Adipose tissue (tissue), 3 donors: ENCODE data around the gene IMMP2L. TPM values are rescaled to one million over a fixed set of nuclear protein-coding genes. Genes with fewer than 3 reads are reported as not detected.

ENCODE experiments used
- H3K27ac ChIP-seq: one replicate; pipeline ENCODE4 v1.5.1; 2013; ENCODE audit warnings: low read depth, low read length
- WGBS, 3 donors: extraction: QIAGEN DNeasy Blood & Tissue Kit; methylation state at CpG; one replicate each; pipeline ENCODE4 v1.1.7; 2013; 5-methylcytosine and 5-hydroxymethylcytosine counted together
- polyA plus RNA-seq, 3 donors: library from polyadenylated mRNA; stranded (reverse); fragments of 200-250 nt; gene quantifications; one replicate each; pipeline ENCODE4 v1.2.3, GENCODE V29; 2013
- donor health status: healthy with polysubstance abuse.
- donor health status: Bipolar disorder and iron deficiency.
- donor health status: healthy.

The IMMP2L gene
- polyA plus RNA-seq, 3 donors = 9.6 to 18.6 (median 15.0) TPM

DNA sequence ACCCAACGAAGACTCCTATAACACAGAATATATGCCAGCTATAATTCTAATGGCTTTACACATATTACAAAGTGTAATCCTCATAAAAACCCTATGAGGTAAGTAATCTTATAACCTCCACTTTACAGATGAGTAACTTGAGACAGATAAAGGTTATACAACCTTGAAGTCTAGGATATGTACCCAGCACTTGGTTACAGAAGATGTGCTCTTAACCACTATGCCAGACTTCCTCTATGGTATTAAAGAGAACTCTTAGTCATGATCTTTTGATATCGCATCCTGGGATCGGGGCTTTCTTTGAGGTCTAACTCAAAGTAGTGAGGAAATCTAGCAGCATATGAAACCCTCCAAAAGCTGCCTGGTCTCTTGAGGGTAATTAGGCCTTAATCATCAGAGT lies 790.6 kb downstream of the IMMP2L start:
- no peak overlapping the region for H3K27ac ChIP-seq
- WGBS, 3 donors = 89 to 97% (median 94%) methylated on average over 3 of the region's 3 CpGs

- 44 to 91% (median 90%) methylated on average over 3 of the region's 3 CpGs for WGBS, 3 donors
Observed at GRCh38 chr7:110767550-110768110, 794.7 kb downstream of the IMMP2L start.

DNA sequence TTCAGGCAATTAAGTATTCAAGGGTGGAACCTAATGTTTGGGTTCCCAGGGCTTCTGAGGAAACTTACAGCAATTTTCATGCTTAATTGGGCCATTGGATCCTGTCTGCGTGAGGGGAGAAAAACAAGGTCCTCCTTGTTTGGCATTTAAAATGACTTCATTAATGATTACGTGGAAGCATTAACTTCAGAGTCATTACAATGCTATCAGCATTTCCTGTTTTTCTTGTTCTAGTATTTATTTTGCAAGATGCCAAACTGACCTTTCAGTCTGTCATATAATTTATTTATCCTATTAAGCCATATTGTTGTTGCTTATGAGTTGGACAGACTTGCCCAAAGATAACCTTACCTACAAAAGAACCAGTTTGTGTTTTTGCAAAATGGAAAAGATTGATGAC lies 795.4 kb downstream of the IMMP2L start:
- 52 to 67% (median 63%) methylated on average over 2 of the region's 2 CpGs for WGBS, 3 donors
- H3K27ac ChIP-seq = no peak overlapping the region

More at GRCh38 chr7:110767550-110768110, 794.7 kb downstream of the IMMP2L start:
- no peak overlapping the region for H3K27ac ChIP-seq

DNA sequence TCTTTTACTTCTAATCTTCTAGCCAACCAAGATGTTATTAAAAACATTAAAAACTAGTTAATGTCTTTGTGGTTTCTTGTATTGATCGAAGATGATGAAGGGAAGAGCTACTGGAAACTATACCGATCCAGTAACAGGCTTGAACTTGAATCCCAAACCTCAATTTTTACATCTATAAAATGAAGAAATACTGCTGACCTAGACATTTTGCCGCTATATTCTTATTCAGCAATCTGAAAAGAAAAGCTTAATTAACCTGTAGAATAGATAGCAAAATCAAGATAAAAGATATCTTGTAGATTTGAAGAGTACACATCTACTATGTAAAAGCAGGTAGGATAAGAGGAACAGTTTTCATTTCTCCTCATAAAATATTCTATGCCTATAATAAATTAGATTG lies 797.4 kb downstream of the IMMP2L start:
- no peak overlapping the region for H3K27ac ChIP-seq
- WGBS, 3 donors = 91 to 98% (median 95%) methylated on average over 3 of the region's 3 CpGs

DNA sequence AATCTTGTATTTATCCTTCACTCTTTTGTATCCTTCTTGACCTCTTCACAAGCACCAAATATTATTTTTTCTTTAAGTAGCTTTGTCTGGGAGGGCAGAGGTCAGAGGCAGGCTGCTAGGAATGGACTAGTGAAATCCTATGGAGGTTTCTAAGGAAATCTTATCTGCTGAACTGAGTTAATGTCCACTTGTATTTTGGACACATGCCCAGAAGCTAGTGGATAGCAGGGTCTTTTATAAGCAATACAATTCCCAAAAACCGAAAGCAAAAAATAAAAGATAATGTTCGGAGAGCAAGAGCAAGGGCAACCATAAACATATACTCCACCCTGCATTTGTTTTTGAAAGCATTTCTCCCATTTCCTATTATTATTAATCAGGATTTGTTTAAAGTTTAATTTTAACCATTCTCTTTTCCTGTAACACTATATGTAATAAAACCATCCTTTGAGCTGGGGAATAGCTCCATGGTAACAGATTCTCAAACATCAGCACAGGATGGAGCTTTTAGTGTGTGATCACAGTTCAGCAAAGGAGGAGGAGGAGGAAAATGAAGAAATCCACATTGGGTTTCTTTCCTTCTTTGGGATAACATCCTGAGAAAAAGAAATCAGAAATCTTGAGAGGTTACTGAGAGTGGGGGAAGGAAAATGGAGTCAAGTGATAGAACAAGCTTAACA lies 799.6 kb downstream of the IMMP2L start:
- no peak overlapping the region for H3K27ac ChIP-seq
- 45 to 60% (median 58%) methylated on average over 2 of the region's 2 CpGs for WGBS, 3 donors

DNA sequence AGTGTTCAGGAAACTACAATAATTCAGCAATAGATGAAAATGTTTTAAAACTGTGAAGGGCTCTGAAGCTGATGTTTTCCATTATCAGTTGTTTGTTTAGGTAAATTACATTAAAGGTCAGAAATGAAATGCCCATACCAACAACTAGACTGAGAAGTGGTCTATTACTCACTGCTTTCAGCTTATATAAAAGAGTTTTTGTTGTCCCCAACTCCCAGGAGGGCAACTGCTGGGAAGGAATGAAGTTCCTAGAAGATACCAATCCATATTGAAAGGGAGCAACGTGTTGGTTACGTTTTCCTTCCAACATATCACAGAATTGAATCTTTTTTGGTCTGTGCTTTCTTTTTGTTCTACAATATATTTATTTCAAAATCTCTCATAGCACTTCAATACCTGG lies 802.0 kb downstream of the IMMP2L start:
- WGBS, 3 donors = 91 to 99% (median 92%) methylated on average over 2 of the region's 2 CpGs
- H3K27ac ChIP-seq = no peak overlapping the region

GRCh38 chr7:110759069-110759468 lies 803.2 kb downstream of the IMMP2L start:
- H3K27ac ChIP-seq = no peak overlapping the region
- 78 to 88% (median 86%) methylated on average over 4 of the region's 4 CpGs for WGBS, 3 donors

GRCh38 chr7:110754649-110755048 lies 807.6 kb downstream of the IMMP2L start:
- no peak overlapping the region for H3K27ac ChIP-seq
- 89 to 94% (median 92%) methylated on average over 4 of the region's 4 CpGs for WGBS, 3 donors

DNA sequence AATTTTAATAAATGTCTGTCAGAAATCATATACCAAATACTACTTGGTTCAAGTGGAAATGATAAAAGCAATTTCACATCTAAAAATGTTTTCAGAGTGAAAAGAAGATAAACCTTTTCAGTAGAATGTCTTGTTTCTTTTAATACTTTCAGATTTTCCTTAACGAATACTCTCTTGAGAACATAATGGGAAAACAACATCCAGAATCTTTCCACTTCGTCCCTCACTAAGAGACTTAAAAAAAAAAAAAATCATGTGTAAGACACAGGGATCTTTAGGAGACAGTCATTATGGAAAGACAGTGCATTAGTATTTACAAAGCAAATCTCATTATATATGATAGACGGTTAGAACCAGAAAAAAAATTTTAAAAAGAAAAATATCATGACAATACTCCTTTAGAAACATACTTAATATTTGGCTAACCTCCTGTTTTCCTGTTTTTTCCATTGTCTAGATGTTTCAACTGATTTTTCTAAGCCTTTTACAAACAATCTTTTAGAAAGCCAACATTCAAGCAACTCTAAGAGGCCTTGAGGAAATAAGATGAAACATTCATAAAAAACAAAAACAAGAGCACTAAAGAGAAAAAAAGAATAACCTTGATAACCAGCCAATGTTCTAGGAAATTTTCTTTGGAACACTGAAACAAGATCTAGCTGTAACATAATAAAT lies 811.2 kb downstream of the IMMP2L start:
- WGBS, 3 donors = 53 to 78% (median 61%) methylated on average over 3 of the region's 3 CpGs
- H3K27ac ChIP-seq = no peak overlapping the region

DNA sequence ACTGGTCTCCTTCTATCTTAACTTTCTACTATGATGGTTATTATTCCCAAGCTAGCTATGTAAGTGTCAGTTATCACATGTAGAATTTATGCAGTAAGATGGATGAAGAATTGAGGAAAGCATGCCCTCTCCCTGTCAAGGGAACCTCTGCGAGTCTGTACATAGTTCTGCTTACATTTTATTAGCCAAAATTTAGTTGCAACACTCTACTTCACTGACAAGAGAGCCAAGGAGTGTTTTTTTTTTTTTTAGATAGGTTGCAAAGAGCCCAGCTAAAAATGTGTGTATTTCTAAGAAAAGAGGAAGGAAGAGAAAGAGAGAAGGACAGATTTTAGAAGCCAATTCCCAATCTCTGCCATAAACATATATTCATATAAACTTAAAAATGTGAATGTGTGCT lies 829.1 kb downstream of the IMMP2L start:
- 55 to 89% (median 57%) methylated on average over 1 of the region's 1 CpG for WGBS, 3 donors

GRCh38 chr7:110724811-110725210 lies 837.5 kb downstream of the IMMP2L start:
- WGBS, 3 donors = 72 to 90% (median 80%) methylated on average over 6 of the region's 6 CpGs
- no peak overlapping the region for H3K27ac ChIP-seq

More for the DNA sequence above, 829.1 kb downstream of the IMMP2L start:
- H3K27ac ChIP-seq = no peak overlapping the region

- no peak overlapping the region for H3K27ac ChIP-seq
- WGBS, 3 donors = 90 to 95% (median 95%) methylated on average over 2 of the region's 2 CpGs
Observed at GRCh38 chr7:110721395-110721794, 840.9 kb downstream of the IMMP2L start.

DNA sequence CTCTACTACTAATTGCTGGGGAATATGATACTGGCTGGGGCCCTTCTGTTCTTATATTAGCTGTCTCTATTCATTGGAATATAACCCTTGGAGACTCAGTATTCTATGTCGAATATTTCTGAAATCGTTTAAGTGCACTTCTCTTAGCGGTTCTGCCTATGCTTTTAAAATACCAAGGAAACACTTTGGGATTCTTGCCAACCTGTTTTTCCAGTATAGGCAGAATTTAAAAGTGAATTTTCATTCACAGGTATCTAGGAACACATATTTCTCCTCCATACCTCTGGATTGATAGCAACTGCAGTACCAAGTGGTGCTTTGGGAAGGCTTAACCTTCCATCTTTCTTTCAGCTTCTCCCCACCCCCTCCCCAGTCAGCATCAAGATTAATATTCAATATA lies 841.7 kb downstream of the IMMP2L start:
- 80 to 86% (median 86%) methylated on average over 3 of the region's 3 CpGs for WGBS, 3 donors

DNA sequence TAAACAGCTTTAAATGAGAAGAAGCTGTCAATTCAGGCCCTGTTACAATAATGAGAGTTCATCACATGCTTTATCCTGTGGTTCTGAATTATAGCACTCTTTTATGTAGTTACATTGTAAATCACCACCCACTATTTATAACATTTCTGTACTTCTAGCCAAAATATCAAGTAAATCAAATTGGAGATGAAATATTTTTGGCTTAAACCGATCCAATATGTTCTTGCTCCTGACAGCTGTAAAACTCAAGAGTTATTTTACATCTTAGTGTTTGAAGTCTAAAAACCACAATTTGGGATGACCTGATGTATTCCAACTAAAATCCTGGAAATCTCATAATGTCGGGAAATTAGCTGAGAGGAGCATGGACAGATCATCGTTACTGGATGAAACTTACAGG lies 842.6 kb downstream of the IMMP2L start:
- WGBS, 3 donors = 66 to 91% (median 79%) methylated on average over 3 of the region's 3 CpGs
- H3K27ac ChIP-seq = no peak overlapping the region

More for the DNA sequence above, 841.7 kb downstream of the IMMP2L start:
- H3K27ac ChIP-seq = no peak overlapping the region

- no peak overlapping the region for H3K27ac ChIP-seq
- WGBS, 3 donors = 62 to 71% (median 69%) methylated on average over 3 of the region's 3 CpGs
Observed at GRCh38 chr7:110718503-110719205, 843.6 kb downstream of the IMMP2L start.

DNA sequence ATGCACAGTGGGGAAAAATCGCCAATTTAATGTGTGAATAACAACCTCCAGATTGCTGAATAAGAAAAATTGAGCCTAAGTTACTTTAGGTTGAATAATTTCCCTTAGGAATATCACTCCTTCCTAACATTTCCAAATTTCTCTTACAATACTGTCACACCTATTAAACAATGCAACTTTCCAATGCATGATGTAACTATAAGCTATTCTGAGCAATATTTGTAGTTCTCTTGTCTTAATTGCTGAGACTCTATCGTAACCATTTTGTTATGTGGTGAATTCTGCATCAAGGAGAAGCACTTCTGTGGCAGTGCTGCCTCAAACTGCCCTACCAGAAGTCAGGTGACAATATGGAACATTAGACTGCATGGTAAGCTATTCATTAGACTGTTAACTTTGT lies 858.1 kb downstream of the IMMP2L start:
- 88 to 94% (median 90%) methylated on average over 2 of the region's 2 CpGs for WGBS, 3 donors
- no peak overlapping the region for H3K27ac ChIP-seq

DNA sequence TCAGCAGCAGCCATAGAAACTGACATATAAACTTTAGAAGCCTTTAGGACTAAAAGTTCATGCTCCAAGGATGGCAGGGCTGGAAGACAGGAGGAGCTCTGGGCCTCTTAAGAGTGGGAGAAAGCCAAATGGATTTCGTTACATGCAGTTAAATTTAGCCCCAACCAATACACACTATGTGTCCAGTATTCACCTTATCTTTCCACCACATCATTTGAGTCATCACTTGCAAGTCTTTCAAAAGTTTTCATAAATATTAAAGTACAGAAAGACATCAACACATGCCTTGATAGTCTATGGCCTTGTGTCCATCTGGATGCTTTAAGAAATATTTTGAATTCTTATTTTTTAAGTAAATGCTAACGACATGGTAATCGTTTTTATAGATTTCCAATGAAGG lies 863.7 kb downstream of the IMMP2L start:
- no peak overlapping the region for H3K27ac ChIP-seq
- WGBS, 3 donors = 83 to 94% (median 89%) methylated on average over 3 of the region's 3 CpGs

- no peak overlapping the region for H3K27ac ChIP-seq
Observed at GRCh38 chr7:110693344-110693743, 868.9 kb downstream of the IMMP2L start.

DNA sequence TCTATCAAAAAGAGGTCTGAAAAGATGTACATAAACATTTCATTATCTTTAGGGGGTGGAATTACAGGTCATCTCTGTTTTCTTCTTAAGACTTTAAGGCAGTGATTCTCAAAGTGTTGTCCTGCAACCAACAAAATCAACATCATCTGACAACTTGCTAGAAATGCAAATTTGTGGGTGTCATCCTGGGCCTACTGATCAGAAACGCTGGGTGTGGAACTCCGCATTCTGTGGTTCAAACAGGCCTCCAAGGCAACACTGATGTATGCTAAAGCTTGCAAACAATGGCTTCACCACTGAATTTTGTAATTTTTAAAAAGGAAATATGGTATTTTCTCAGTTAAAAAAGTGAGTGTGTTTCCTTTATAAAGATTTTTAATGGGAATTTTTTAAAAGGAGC lies 873.4 kb downstream of the IMMP2L start:
- 73 to 83% (median 80%) methylated on average over 2 of the region's 2 CpGs for WGBS, 3 donors
- H3K27ac ChIP-seq = no peak overlapping the region
